Upper lobe of left lung (tissue), 4 donors: ENCODE results near the gene FAM168B.

ENCODE experiments used
- CTCF ChIP-seq, 6 experiments: fragments of 450-650 bp in 4 of 6; fragments of 200-600 bp in 2 of 6; sonication (generic) in 2 of 6; IDR thresholded peaks; one replicate each; pipeline ENCODE4 v1.5.1; 2016 to 2019; ENCODE audit warnings: antibody characterized with exemption in 6 of 6
- POLR2A ChIP-seq, 4 donors: fragments of 450-650 bp; IDR thresholded peaks; one replicate each; pipeline ENCODE4 v1.5.1; 2016 to 2017; ENCODE audit warnings: antibody characterized with exemption in 4 of 4, mild to moderate bottlenecking in 2 of 4
- POLR2AphosphoS5 ChIP-seq, 2 donors: sonication (generic); formaldehyde crosslinking; IDR thresholded peaks; one replicate each; pipeline ENCODE4 v1.5.1; 2017; ENCODE audit warnings: antibody characterized with exemption in 2 of 2

GRCh38 chr2:131036696-131037397 is 56.4 kb downstream of the FAM168B start:
- no peak for TF ChIP-seq POLR2A (IDR thresholded peaks at IDR 0.05)
- no peak for TF ChIP-seq CTCF (IDR thresholded peaks at IDR 0.05)
- no peak for TF ChIP-seq POLR2AphosphoS5 (IDR thresholded peaks at IDR 0.05)
